Bronchial epithelial cell (primary cell): ENCODE results near the gene MMS22L. TPM values are rescaled to one million over a fixed set of nuclear protein-coding genes. Genes with fewer than 3 reads are reported as not detected.
A peak's percentile ranks its signal among the peaks of the same experiment; 100 is the strongest.
"Not testable (repeated sequence)": the region's sequence is repeated elsewhere in the genome, so short reads cannot be mapped to it uniquely, and the experiment has no call there.

Experiments
- DNase-seq: peaks from one replicate; pipeline ENCODE4 v3.0.0-alpha.2; 2010; ENCODE audit warnings: low read depth
- FAIRE-seq: peaks from 2 replicates; lab custom pipeline; 2011; peaks lifted over from hg19 to GRCh38; lab: Jason Lieb, UNC
- H3K27me3 ChIP-seq: 2 replicates; pipeline ENCODE4 v1.5.1; 2011; ENCODE audit warnings: low read length; ENCODE audit not compliant: control insufficient read depth, insufficient read depth
- H3K36me3 ChIP-seq: 2 replicates; pipeline ENCODE4 v1.5.1; 2011; ENCODE audit warnings: low read length; ENCODE audit not compliant: control insufficient read depth, insufficient read depth
- H3K4me3 ChIP-seq: 2 replicates; pipeline ENCODE4 v1.5.1; 2011; ENCODE audit warnings: mild to moderate bottlenecking, low read depth, low read length, control low read depth
- total RNA-seq: library from RNA; depleted of rRNA; stranded (reverse); fragments of >200 nt; gene quantifications from 2 replicates; pipeline ENCODE4 v1.2.1, GENCODE V29; 2014
- TF ChIP-seq, protein P1 (sequence below): IDR thresholded peaks from 2 replicates; pipeline ENCODE4 v1.5.1; 2011; ENCODE audit warnings: mild to moderate bottlenecking, moderate library complexity, low read length, control low read depth, inconsistent platforms; ENCODE audit not compliant: insufficient read depth, severe bottlenecking

The MMS22L gene
- total RNA-seq, 1 donor from 2014 or later, result 8.4 TPM

DNA sequence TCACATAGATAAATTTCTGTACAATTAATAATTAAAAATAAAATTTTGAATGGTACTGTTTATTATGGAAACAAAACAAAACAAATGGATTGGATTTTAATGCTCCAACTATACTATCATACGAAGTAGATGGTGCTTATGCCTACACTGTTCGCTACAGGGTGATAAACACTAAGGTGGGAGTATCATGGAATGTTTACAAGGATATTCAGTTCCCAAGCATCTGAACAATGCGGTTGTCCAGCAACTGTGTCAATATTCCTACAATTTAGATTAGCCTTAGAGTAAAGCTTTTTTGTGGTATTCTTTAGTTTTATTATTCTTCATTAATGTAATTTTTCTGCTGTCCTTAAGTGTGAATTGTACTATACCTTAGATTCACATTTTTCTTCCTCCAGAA is 105.1 kb downstream of the MMS22L start:
- TF ChIP-seq, protein P1, sequence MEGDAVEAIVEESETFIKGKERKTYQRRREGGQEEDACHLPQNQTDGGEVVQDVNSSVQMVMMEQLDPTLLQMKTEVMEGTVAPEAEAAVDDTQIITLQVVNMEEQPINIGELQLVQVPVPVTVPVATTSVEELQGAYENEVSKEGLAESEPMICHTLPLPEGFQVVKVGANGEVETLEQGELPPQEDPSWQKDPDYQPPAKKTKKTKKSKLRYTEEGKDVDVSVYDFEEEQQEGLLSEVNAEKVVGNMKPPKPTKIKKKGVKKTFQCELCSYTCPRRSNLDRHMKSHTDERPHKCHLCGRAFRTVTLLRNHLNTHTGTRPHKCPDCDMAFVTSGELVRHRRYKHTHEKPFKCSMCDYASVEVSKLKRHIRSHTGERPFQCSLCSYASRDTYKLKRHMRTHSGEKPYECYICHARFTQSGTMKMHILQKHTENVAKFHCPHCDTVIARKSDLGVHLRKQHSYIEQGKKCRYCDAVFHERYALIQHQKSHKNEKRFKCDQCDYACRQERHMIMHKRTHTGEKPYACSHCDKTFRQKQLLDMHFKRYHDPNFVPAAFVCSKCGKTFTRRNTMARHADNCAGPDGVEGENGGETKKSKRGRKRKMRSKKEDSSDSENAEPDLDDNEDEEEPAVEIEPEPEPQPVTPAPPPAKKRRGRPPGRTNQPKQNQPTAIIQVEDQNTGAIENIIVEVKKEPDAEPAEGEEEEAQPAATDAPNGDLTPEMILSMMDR, result no peak
- no peak overlapping the region for H3K4me3 ChIP-seq
- no peaks in the 10 kb centered on the region for H3K27me3 ChIP-seq
- no peak for FAIRE-seq
- DNase-seq, result peak; percentile 14
- no peaks in the 10 kb centered on the region for H3K36me3 ChIP-seq

DNA sequence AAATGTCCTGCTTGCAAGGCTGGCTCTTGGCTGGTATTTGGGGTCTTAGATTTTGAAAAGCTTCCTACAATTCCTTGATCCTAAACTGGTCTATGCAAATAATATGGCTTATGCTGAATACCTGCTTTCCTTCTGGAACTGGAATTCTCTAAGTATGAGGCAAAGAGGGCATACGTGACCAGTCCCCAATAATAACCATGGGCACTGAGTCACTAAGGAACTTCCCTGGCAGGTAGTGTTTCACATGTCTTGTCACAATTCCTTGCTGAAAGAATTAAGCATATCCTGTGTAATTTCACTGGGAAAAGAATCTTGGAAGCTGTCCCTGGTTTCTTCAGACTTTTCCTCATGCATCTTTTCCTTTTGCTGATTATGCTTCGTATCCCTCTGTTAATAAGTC is 106.5 kb downstream of the MMS22L start:
- TF ChIP-seq, protein P1, result no peak
- no peak overlapping the region for H3K4me3 ChIP-seq
- H3K36me3 ChIP-seq, result no peaks in the 10 kb centered on the region
- FAIRE-seq, result no peak
- DNase-seq, result peak; percentile 71
- H3K27me3 ChIP-seq, result no peaks in the 10 kb centered on the region

DNA sequence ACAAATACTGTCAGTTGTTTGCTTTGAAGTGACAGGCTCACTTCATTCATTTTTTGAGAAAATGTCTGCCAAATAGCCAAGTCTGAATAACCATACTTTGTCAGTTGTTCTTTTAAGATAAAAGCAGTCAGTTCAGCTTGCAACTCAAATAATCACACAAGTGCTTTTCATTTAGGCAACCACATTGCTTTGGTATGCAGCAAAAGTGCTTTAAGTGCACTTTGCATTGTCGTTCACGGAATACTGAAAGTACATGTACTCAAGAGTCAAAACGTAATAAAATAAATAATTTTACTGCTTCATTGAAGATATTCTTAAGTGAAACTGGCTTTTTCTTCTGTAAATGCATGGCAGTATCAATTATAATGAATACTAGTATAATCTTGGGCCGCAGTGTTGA is 107.2 kb downstream of the MMS22L start:
- peak; percentile 7 for DNase-seq

DNA sequence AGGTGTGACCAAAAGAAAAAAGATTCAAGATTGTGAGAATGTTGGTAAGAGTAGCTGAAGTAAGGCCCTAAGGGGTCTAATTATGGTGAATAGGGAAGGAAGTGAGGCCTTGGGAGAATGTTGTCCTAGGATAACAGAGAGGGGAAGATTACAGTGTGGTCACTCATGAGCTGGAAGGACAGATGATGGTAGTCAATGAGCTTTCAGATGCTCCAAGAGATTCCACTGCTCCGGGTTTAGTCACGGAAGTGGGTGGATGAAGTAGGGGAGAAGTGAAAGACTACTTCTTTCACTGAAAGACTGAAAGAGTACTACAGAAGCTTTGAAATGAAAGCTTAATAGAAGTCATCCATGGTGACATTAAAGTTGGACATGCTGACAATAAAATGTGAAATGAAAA is 108.5 kb downstream of the MMS22L start:
- no peaks in the 10 kb centered on the region for H3K27me3 ChIP-seq
- DNase-seq (no peak), FAIRE-seq (no peak)
- TF ChIP-seq, protein P1, result no peak
- no peaks in the 10 kb centered on the region for H3K36me3 ChIP-seq
- no peak overlapping the region for H3K4me3 ChIP-seq

More for the DNA sequence above, 107.2 kb downstream of the MMS22L start:
- TF ChIP-seq, protein P1, result no peak
- FAIRE-seq, result no peak
- Histone ChIP-seq H3K4me3 (no peak overlapping the region), H3K27me3 (no peaks in the 10 kb centered on the region), H3K36me3 (no peaks in the 10 kb centered on the region)

DNA sequence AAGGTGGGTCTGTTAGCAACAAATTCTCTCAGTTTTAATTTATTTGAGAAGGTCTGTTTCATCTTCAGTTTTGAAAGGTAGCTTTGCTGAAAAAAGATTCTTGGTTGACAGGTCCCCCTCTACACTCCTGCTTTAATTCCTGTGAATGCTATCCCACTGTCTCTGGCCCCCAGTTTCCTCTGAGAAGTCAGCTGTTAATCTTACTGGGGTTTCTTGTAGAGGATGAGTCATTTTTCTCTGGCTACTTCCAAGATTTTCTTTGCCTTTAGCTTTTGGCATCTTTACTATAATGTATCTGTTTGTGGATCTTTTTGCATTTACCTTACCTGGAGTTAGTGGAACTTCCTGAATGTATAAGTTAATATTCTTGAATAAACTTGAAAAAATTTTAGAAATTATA is 122.7 kb downstream of the MMS22L start:
- TF ChIP-seq, protein P1, result no peak
- Histone ChIP-seq H3K36me3 (no peaks in the 10 kb centered on the region), H3K4me3 (no peak overlapping the region), H3K27me3 (no peaks in the 10 kb centered on the region)
- FAIRE-seq (no peak), DNase-seq (no peak)

DNA sequence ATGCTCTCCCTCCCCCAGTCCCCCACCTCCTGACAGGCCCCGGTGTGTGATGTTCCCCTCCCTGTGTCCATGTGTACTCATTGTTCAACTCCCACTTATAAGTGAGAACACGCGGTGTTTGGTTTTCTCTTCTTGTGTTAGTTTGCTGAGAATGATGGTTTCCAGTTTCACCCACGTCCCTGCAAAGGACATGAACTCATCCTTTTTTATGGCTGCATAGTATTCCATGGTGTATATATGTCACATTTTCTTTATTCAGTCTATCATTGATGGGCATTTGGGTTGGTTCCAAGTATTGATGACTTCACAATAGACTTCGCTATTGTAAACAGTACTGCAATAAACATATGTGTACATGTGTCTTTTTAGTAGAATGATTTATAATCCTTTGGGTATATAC is 127.6 kb downstream of the MMS22L start:
- FAIRE-seq, H3K36me3 ChIP-seq: not testable (repeated sequence)

More for the DNA sequence above, 127.6 kb downstream of the MMS22L start:
- DNase-seq, H3K27me3 ChIP-seq, H3K4me3 ChIP-seq: not testable (repeated sequence)
